HG03432 (cell line): ENCODE measurements around the gene CD2AP.
"Not testable (repeated sequence)": the region's sequence is repeated elsewhere in the genome, so short reads cannot be mapped to it uniquely, and the experiment has no call there.

ENCODE experiments used
- ATAC-seq: cut with Tn5 transposase; IDR thresholded peaks from one replicate; pipeline ENCODE4 v1.9.1; 2021; ENCODE audit warnings: mild to moderate bottlenecking, moderate library complexity; ENCODE audit not compliant: unreplicated experiment

Gene CD2AP

GRCh38 chr6:47556459-47556858, 78.9 kb downstream of the CD2AP start:
- not testable (repeated sequence) for ATAC-seq

GRCh38 chr6:47563162-47563561, 85.6 kb downstream of the CD2AP start:
- no peak for ATAC-seq

GRCh38 chr6:47566602-47567001, 89.0 kb downstream of the CD2AP start:
- not testable (repeated sequence) for ATAC-seq

- no peak for ATAC-seq
Measured at GRCh38 chr6:47567586-47567985, 90.0 kb downstream of the CD2AP start.

- no peak for ATAC-seq
Measured at GRCh38 chr6:47571488-47571887, 93.9 kb downstream of the CD2AP start.

GRCh38 chr6:47573109-47573508, 95.5 kb downstream of the CD2AP start:
- ATAC-seq = no peak

GRCh38 chr6:47574789-47575188, 97.2 kb downstream of the CD2AP start:
- no peak for ATAC-seq

- ATAC-seq = no peak
Measured at GRCh38 chr6:47579040-47579439, 101.5 kb downstream of the CD2AP start.

GRCh38 chr6:47581591-47581990, 104.0 kb downstream of the CD2AP start:
- peak; percentile 93 for ATAC-seq

- no peak for ATAC-seq
Measured at GRCh38 chr6:47587493-47587892, 109.9 kb downstream of the CD2AP start.

GRCh38 chr6:47592131-47592840, 114.7 kb downstream of the CD2AP start:
- no peak for ATAC-seq

- no peak for ATAC-seq
Measured at GRCh38 chr6:47593979-47594378, 116.4 kb downstream of the CD2AP start.

GRCh38 chr6:47595785-47596184, 118.2 kb downstream of the CD2AP start:
- no peak for ATAC-seq

GRCh38 chr6:47598367-47598766, 120.8 kb downstream of the CD2AP start:
- ATAC-seq = no peak

GRCh38 chr6:47599512-47599911, 121.9 kb downstream of the CD2AP start:
- ATAC-seq = no peak

- ATAC-seq = no peak
Measured at GRCh38 chr6:47603227-47603626, 125.6 kb downstream of the CD2AP start.

- ATAC-seq = no peak
Measured at GRCh38 chr6:47603995-47604394, 126.4 kb downstream of the CD2AP start.

- no peak for ATAC-seq
Measured at GRCh38 chr6:47621838-47622449, 144.4 kb downstream of the CD2AP start.

GRCh38 chr6:47626782-47627181, 149.2 kb downstream of the CD2AP start:
- ATAC-seq = no peak

- ATAC-seq = no peak
Measured at GRCh38 chr6:47628448-47629272, 151.1 kb downstream of the CD2AP start.

GRCh38 chr6:47629954-47630353, 152.4 kb downstream of the CD2AP start:
- ATAC-seq = no peak

- ATAC-seq = no peak
Measured at GRCh38 chr6:47630587-47630986, 153.0 kb downstream of the CD2AP start.
